HG02884 (cell line): ENCODE measurements around the gene ZCCHC8.
A peak's percentile ranks its signal among the peaks of the same experiment; 100 is the strongest.
"Not testable (repeated sequence)": the region's sequence is repeated elsewhere in the genome, so short reads cannot be mapped to it uniquely, and the experiment has no call there.

Source experiments
- ATAC-seq: cut with Tn5 transposase; IDR thresholded peaks from one replicate; pipeline ENCODE4 v1.9.1; 2021; ENCODE audit warnings: mild to moderate bottlenecking, moderate library complexity; ENCODE audit not compliant: unreplicated experiment

Gene ZCCHC8

DNA sequence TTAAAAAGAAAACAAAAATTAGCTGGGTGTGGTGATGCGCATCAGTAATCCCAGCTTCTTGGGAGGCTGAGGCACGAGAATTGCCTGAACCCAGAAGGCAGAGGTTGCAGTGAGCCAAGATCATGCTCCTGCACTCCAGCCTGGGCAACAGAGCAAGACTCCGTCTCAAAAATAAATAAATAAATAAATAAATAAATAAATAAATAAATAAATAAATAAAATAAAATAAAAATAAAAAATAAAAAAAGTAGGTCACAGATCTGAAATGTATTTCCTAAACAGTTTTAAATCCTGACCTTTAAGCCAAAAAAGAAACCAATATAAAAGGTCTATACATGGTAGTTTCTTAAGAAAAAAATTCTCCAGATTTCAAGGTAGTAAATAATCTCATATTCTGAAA, 12.3 kb upstream of the ZCCHC8 start:
- ATAC-seq = not testable (repeated sequence)

DNA sequence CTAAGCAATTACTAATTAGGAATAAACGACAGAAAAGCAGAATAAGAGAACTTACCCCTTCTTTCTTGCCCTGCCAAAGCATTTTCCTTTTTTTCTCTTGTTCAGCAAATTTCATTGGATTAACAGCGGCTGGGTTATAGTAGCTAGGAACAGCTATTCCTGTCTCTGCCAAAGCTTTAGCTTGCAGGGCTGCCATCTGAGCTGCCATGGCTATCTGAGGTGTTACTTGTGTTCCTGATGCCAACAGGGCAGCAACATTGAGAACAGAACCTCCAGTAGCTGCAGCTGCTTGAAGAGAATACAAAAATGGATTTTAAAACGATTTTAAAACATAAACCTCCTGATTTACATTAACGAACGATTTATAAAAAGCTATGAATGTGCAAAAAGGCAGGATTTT, 7.4 kb upstream of the ZCCHC8 start:
- ATAC-seq = no peak

DNA sequence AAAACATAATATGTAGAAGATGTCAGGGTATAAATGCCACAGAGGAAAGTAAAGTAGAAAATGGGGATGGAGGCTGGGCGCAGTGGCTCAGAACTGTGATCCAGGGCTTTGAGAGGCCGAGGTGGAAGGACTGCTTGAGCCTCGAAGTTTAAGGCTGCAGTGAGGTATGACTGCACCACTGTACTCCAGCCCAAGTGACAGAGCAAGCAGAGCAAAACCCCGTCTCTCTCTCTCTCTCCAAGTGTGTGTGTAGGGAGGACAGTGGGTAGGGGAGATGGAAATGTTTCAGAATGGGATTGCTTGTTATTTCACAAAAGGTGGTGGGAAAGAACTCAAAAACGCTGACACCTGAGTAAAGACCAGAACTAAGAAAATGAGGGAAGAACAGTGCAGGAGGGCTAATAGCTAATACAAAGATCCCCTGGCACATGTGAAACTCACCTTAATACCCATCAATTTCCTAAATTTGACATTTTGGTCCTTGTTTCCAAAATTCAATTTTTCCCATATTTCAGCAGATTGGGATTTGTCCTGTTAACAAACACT, 5.7 kb upstream of the ZCCHC8 start:
- no peak for ATAC-seq

DNA sequence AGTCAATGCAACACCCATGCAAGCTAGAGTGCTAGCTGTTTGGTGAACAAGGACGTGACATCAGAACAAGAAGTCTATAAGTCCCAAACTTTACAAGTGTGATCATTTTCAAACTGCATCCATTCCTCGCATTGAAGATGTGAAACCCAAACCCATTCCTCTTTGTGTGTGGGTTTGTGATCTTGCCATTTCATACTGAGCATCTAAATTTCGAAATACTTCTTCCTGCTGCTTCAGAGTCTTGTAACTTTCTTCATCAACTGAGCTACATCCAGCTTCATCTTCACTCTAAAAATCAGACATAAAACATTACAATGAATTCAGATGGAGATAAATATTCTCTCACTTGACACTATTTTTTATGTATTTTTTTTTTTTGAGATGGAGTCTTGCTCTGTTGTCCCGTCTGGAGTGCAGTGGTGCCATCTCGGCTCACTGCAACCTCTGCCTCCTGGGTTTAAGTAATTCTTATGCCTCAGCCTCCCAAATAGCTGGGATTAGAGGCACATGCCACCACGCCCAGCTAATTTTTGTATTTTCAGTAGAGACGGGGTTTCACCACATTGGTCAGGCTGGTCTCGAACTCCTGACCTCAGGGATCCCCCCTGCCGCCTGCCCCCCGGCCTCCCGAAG, 4.8 kb upstream of the ZCCHC8 start:
- no peak for ATAC-seq

DNA sequence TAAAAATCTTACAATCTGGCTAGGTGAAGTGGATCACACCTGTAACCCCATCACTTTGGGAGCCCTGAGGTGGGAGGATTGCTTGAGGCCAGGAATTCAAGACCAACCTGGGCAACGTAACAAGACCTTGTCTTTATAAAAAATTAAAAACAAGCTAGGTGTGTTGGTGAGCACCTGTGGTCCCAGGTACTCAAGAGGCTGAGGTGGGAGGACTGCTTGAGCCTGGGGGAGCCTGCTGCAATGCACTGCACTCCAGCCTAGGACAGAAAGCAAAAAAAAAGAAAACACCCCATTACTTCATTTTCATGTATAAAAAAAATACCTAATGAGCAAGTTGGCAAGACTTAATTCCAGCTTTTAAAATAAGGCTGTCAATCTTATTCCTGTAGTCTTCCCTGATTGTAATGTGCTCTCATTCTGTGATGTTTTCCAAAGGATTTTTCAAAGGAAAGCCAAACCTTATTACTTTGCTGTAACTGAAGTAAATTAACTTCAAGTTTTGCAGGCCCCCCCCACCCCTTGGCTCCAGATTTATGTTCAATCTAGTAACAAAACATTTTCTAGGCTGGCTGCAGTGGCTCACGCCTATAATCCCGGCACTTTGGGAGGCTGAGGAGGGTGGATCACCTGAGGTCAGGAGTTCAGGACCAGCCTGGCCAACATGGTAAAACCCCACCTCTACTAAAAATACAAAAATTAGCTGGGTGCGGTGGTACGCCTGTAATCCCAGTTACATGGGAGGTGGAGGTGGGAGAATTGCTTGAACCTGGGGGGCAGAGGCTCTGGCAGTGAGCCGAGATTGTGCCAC, 3.3 kb upstream of the ZCCHC8 start:
- ATAC-seq = no peak

DNA sequence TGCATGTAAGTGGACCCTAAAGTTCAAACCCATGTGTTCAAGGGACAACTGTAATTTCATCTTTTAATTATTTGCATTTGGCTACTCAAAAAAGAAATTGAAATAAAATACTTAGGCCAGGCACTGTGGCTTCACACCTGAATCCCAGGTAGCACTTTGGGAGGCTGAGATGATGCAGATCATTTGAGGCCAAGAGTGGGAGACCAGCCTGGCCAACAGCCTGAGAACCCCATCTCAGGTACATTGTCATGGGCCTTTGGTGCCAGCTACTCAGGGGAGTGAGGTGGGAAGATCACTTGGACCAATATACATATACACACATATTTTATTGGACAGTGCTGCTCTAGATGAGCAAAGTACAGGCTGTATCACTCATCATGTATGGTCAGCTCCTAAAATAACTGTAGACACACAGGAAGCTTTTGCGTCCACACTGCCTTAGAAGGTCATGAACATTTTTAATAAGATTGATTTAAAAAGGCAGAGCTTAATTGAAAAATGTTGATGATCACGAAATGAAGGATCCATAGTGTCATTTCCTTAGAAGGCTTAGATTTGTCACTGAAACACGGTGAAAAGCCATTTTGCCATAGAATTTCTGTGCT, 2.5 kb upstream of the ZCCHC8 start:
- no peak for ATAC-seq

DNA sequence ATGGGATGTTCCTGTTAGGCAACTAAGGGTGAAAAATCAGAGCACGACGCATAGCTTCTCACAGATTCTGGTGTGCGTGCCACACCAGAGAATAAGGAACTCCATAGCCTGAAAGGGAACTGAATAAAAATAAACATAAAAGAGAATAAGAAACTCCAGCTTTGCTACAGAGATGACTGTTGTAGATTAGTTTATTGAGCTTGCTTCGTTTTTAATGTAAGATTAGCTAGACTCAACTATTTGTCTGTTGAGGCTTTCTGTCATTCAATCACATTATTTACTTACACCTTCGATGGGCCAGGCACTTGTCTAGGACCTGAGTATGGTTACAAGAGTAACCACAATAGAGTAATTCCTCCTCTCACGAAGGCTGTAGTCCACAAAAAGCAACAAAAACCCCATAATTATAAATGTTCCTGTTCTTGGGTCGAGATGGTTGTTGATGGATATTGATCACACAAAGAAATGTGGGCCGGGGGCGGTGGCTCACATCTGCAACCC, 807 bp upstream of the ZCCHC8 start:
- ATAC-seq = no peak

DNA sequence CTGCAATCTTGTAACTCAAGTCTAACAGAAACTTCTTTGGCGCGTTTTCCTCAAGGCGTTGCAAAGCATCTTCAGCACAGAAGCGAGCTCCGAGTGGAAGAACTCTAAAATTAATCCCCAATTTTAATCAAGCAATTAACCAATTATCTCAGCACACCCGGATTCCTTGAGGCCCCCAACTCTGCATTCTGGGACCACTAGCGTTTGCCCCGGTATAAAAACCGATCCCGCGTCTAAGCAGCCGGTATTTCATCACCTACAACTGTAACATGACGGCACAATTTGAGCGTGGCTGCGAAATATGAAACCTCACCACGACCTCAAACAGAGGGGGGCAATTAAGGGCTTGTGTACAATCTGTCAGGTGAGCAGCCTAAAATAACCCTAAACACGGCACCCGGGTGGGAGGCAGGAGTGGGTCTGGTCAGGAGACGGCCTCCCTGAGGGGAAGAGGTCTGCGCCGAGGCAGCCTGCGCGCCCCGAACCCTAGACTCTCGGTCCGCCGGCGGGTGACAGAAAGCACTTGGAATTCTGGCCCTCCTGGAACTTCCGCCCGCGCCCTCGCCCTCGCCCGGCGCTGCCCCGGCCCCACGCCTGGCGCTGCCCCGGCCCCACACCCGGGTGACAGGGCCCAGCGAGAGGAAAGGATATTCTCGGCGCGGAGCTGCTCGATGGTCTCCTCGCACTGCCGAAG, 594 bp downstream of the ZCCHC8 start:
- ATAC-seq = peak; percentile 15

DNA sequence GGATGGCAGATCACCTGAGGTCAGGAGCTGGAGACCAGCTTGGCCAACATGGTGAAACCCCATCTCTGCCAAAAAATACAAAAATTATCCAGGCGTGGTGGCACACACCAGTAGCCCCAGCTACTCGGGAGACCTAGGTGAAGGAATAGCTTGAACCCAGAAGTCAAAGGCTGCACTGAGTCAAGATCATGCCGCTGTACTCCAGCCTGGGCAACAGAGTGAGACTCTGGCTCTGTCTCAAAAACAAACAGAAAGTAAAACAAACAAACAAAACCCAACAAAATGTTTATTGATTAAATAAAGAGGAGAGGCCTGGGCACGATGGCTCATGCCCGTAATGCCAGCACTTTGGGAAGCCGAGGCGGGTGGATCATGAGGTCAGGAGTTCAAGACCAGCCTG, 5.5 kb downstream of the ZCCHC8 start:
- ATAC-seq = no peak

DNA sequence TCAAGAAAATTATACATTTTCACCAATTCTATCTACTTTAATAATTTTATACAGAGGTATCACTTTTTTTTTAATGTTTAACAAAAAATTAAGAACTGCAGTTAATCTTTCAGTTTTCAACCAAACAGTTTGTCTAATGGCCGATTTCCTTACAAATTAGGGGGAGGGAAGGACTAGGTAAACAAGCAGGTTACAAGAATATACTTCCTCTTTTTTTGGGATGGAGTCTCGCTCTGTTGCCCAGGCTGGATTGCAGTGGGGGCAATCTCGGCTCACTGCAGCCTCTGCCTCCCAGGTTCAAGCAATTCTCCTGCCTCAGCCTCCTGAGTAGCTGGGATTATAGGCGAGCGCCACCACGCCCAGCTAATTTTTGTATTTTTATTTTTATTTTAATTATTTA, 7.5 kb downstream of the ZCCHC8 start:
- ATAC-seq = not testable (repeated sequence)

DNA sequence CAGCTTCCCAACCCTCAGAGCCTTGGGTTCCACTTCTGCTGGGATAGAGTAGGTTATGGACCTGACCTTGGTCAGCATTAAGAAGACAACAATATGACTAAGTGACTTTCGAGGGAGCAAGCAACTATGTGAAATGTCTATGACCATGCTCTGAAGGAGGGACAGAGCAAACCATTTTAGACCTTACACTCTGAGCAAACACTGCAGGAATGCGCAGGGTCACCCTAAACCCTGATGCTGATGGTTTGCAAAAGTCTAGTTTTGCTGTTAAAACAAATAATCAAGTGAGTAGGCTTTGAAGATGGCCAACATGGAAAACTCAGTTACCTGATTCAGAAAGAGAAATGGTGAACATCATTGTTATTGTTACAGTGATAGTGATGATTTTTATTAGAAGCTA, 8.7 kb downstream of the ZCCHC8 start:
- no peak for ATAC-seq

DNA sequence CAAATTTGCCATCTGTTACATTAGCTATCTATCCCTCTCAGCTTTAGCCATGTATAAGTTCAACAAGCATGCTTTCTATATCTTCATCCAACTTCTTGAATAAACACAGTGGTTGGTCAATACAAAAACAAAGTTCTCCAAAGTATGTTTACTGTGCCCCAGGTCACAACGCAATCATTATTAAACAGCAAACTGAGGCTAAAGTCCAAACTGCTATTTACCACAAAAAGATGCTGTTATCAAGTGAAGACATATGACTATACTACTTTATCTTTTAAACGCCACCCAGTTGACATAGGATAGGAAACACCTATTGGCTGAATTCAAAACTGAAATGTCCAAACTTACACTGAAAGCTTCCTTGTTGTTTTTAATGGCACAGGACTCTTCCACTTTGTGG, 11.7 kb downstream of the ZCCHC8 start:
- ATAC-seq = no peak

DNA sequence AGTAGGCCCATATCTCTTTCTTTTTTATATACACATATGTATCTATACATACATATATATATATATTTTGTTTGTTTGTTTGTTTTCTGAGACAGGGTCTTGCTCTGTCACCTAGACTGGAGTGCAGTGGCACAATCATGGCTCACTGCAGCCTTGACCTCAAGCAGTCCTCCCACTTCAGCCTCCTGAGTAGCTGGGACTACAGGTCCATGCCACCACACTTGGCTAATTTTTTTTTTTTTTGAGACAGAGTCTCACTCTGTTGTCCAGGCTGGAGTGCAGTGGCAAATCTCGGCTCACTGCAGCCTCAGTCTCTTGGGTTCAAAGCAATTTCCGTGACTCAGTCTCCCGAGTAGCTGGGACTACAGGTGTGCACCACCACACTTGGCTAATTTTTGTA, 12.9 kb downstream of the ZCCHC8 start:
- ATAC-seq = not testable (repeated sequence)

DNA sequence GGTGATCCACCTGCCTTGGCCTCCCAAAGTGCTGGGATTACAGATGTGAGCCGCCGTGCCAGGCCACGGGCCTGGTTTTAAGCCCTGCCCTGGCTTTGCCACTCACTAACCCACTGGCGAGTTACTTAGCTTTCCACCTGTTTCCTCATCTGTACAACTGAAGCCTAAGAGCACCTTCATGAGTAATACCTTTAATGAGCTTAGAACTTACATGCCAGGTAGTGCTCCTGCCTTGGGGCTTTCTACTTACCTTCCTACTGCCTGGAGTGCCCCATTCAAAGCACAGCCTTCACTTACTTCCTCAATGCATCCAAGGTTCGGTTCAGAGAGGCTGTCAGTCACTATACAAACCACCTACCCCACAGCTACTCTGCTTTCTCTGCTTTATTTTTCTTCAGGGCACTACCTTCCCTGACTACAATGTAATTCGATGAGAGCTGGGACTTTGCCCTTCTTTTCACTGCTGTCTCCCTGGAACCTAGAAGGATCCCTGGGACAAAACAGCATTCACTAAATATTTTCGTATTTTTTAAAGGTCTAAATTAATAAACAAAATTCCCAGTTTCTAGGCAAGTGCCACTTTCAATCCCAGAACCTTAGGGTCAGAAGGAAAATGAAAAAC, 13.8 kb downstream of the ZCCHC8 start:
- ATAC-seq = no peak

DNA sequence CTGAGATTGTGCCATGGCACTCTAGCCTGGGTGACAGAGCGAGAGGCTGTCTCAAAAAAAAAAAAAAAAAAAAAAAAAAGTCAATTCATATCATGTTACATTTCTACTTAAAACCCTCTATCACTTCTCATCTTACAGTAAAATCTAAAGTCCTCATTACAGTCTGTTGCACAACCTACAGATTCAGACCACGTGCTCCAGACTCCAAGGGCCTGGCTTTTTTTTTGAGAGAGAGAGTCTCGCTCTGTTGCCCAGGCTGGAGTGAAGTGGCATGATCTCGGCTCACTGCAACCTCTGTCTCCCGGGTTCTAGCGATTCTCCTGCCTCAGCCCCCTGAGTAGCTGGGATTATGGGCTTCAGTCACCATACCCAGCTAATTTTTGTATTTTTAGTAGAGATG, 14.4 kb downstream of the ZCCHC8 start:
- ATAC-seq = not testable (repeated sequence)

DNA sequence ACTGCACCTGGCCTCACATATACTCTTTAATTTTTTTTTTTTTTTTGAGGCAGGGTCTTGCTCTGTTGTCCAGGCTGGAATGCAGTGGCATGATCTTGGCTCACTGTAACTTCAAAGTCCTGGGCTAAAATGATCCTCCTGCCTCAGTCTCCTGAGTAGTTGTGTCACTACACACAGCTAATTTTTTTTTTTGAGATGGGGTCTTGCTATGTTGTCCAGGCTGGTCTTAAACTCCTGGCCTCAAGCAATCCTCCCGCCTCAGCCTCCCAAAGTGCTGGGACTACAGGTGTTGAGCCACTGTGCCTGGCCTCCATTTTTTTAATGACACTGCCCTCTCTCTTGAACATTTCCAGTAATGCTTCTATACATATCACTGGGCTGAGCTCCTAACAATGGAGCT, 16.3 kb downstream of the ZCCHC8 start:
- not testable (repeated sequence) for ATAC-seq

DNA sequence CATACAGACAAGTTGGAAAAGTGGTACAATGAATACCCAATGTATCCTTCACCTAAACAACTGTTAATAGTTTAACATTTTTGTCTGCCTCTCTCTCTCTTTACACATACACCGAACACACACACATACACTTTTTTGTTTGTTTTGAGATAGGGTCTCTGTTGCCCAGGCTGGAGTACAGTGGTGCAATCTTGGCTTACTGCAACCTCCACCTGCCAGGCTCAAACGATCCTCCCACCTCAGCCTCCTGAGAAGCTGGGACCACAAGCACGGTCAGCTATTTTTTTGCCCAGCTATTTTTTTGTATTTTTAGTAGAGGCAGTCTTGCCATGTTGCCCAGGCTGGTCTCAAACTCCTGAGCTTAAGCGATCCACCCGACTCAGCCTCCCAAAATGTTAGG, 16.8 kb downstream of the ZCCHC8 start:
- no peak for ATAC-seq

DNA sequence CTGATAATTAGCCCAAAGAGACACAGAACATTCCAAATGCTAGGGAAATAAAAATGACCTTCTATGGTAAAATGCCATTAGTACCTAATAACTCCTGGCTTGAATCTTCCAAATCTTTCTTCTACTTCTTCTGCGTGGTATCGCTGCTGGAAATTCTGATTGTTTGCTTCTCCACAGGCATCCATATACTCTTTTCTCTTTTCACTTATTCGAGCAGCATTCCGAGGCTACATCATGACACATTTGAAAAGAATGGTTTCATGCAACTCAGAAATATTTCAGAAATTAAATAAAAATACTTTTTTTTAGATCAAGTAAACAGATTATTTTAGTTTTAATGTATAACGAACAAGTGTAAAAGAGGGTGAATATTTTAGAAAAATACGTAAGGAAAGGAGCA, 18.9 kb downstream of the ZCCHC8 start:
- no peak for ATAC-seq

DNA sequence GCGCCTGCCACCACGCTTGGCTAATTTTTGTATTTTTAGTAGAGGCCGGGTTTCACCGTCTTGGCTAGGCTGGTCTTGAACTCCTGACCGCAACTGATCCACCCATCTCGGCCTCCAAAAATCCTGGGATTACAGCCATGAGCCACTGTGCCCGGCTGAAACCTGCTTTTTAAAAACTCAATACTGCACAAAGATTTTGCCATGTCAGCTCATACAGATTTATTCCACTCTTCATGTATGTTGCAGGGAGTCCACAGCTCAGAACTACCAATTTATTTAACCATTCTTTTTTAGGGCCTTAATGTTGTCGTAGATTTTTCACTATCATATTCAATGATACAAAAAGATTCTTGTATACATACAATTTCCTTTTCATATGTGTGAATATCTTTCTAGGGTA, 20.0 kb downstream of the ZCCHC8 start:
- no peak for ATAC-seq

DNA sequence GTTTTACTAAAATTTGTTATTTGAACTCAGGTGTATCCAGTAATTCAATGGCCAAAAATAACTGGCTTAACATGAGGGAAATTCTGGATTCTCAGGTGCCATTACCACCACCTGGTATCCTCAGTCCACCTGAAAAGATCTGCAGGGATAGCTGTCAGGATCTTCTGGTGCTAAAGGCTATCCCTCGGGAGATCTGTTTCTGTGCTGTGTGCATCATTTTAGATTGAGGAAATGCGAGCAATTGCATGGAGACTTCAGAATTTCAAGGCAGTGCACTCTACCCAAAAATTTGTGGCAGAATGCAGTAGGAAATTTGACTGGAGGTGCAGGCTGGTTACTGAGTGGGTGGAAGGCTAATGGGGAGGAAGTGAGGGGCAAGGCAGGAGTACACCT, 26.4 kb downstream of the ZCCHC8 start:
- no peak for ATAC-seq
